ENCODE results near the gene LCA5L.

Gene LCA5L

GRCh38 chr21:39468559-39468958 is 23.0 kb upstream of the LCA5L start:
- H3K9me3 Mint-ChIP-seq: peaks cover 14% of the 10 kb centered on the region
- no peak for DNase-seq

GRCh38 chr21:39467746-39468145 is 22.2 kb upstream of the LCA5L start:
- Mint-ChIP-seq H3K27me3 (ENCODE audit: low read depth, poor library complexity) (peaks cover 3% of the 10 kb centered on the region), H3K36me3 (ENCODE audit: low read depth) (peaks cover 26% of the 10 kb centered on the region), H3K4me1 (peaks cover 18% of the 10 kb centered on the region), H3K4me3 (no peak overlapping the region), H3K27ac (no peak overlapping the region), H3K9me3 (peaks cover 14% of the 10 kb centered on the region)
- DNase-seq: no peak
- no peak for TF ChIP-seq CTCF (IDR thresholded peaks at IDR 0.05)

More at GRCh38 chr21:39468559-39468958, 23.0 kb upstream of the LCA5L start:
- peaks cover 18% of the 10 kb centered on the region for H3K4me1 Mint-ChIP-seq
- H3K27ac Mint-ChIP-seq: no peak overlapping the region
- no peak for TF ChIP-seq CTCF (IDR thresholded peaks at IDR 0.05)
- H3K27me3 Mint-ChIP-seq (ENCODE audit: low read depth, poor library complexity): peaks cover 3% of the 10 kb centered on the region
- H3K36me3 Mint-ChIP-seq (ENCODE audit: low read depth): peaks cover 26% of the 10 kb centered on the region
- H3K4me3 Mint-ChIP-seq: no peak overlapping the region

GRCh38 chr21:39466584-39466983 is 21.0 kb upstream of the LCA5L start:
- DNase-seq: no peak
- H3K9me3 Mint-ChIP-seq: peaks cover 7% of the 10 kb centered on the region
- peaks cover 6% of the 10 kb centered on the region for H3K4me1 Mint-ChIP-seq
- no peak overlapping the region for H3K27ac Mint-ChIP-seq
- peaks cover 3% of the 10 kb centered on the region for H3K27me3 Mint-ChIP-seq (ENCODE audit: low read depth, poor library complexity)
- no peak overlapping the region for H3K4me3 Mint-ChIP-seq
- H3K36me3 Mint-ChIP-seq (ENCODE audit: low read depth): peaks cover 20% of the 10 kb centered on the region
- TF ChIP-seq CTCF (IDR thresholded peaks at IDR 0.05): no peak

- Mint-ChIP-seq H3K27me3 (ENCODE audit: low read depth, poor library complexity) (peaks cover 3% of the 10 kb centered on the region), H3K9me3 (no peaks in the 10 kb centered on the region), H3K36me3 (ENCODE audit: low read depth) (peaks cover 10% of the 10 kb centered on the region), H3K27ac (no peak overlapping the region), H3K4me3 (no peak overlapping the region), H3K4me1 (peaks cover 10% of the 10 kb centered on the region)
- no peak for DNase-seq
- no peak for TF ChIP-seq CTCF (IDR thresholded peaks at IDR 0.05)
Observed at GRCh38 chr21:39463308-39463707, 17.7 kb upstream of the LCA5L start.

- H3K27ac Mint-ChIP-seq: no peak overlapping the region
- peaks cover 10% of the 10 kb centered on the region for H3K4me1 Mint-ChIP-seq
- DNase-seq: no peak
- no peaks in the 10 kb centered on the region for H3K9me3 Mint-ChIP-seq
- no peak for TF ChIP-seq CTCF (IDR thresholded peaks at IDR 0.05)
- peaks cover 8% of the 10 kb centered on the region for H3K36me3 Mint-ChIP-seq (ENCODE audit: low read depth)
- no peaks in the 10 kb centered on the region for H3K27me3 Mint-ChIP-seq (ENCODE audit: low read depth, poor library complexity)
- H3K4me3 Mint-ChIP-seq: no peak overlapping the region
Observed at GRCh38 chr21:39461419-39461818, 15.8 kb upstream of the LCA5L start.

- peak; percentile 16 for TF ChIP-seq CTCF (IDR thresholded peaks at IDR 0.05)
- peaks cover 31% of the 10 kb centered on the region for H3K4me1 Mint-ChIP-seq
- H3K27ac Mint-ChIP-seq: no peak overlapping the region
- peaks cover 5% of the 10 kb centered on the region for H3K27me3 Mint-ChIP-seq (ENCODE audit: low read depth, poor library complexity)
- no peak overlapping the region for H3K4me3 Mint-ChIP-seq
- DNase-seq: no peak
- no peaks in the 10 kb centered on the region for H3K9me3 Mint-ChIP-seq
- no peaks in the 10 kb centered on the region for H3K36me3 Mint-ChIP-seq (ENCODE audit: low read depth)
Observed at GRCh38 chr21:39456665-39457064, 11.1 kb upstream of the LCA5L start.

All from nephron progenitor cell (in vitro differentiated cells).